ENCODE data around the gene GALR1. TPM values are rescaled to one million over a fixed set of nuclear protein-coding genes. Genes with fewer than 3 reads are reported as not detected.

Gene GALR1
- total RNA-seq, 1 experiment from 2014 or later = 0.11 TPM

- no peak for TF ChIP-seq KAT7 (CRISPR knock-in tag; IDR thresholded peaks at IDR 0.05; ENCODE audit: borderline replicate concordance)
- TF ChIP-seq ERG (CRISPR knock-in tag; IDR thresholded peaks at IDR 0.05) = no peak
- TF ChIP-seq PREB (CRISPR knock-in tag; IDR thresholded peaks at IDR 0.05; ENCODE audit: borderline replicate concordance) = no peak
- TF ChIP-seq JAZF1 (CRISPR knock-in tag; IDR thresholded peaks at IDR 0.05) = no peak
- TF ChIP-seq SP1 (CRISPR knock-in tag; conservative IDR thresholded peaks at IDR 0.05) = no peak
- TF ChIP-seq, protein P1, sequence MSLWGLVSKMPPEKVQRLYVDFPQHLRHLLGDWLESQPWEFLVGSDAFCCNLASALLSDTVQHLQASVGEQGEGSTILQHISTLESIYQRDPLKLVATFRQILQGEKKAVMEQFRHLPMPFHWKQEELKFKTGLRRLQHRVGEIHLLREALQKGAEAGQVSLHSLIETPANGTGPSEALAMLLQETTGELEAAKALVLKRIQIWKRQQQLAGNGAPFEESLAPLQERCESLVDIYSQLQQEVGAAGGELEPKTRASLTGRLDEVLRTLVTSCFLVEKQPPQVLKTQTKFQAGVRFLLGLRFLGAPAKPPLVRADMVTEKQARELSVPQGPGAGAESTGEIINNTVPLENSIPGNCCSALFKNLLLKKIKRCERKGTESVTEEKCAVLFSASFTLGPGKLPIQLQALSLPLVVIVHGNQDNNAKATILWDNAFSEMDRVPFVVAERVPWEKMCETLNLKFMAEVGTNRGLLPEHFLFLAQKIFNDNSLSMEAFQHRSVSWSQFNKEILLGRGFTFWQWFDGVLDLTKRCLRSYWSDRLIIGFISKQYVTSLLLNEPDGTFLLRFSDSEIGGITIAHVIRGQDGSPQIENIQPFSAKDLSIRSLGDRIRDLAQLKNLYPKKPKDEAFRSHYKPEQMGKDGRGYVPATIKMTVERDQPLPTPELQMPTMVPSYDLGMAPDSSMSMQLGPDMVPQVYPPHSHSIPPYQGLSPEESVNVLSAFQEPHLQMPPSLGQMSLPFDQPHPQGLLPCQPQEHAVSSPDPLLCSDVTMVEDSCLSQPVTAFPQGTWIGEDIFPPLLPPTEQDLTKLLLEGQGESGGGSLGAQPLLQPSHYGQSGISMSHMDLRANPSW (CRISPR knock-in tag; conservative IDR thresholded peaks at IDR 0.05; ENCODE audit: low read depth) = no peak
- TF ChIP-seq ESRRA (CRISPR knock-in tag; IDR thresholded peaks at IDR 0.05; ENCODE audit: borderline replicate concordance) = no peak
- no peak for TF ChIP-seq ZNF232 (CRISPR knock-in tag; IDR thresholded peaks at IDR 0.05)
- TF ChIP-seq PRDM15 (CRISPR knock-in tag; IDR thresholded peaks at IDR 0.05) = no peak
- no peak for TF ChIP-seq CDX4 (CRISPR knock-in tag; IDR thresholded peaks at IDR 0.05; ENCODE audit: borderline replicate concordance)
- TF ChIP-seq NR2C2 (CRISPR knock-in tag; IDR thresholded peaks at IDR 0.05) = no peak
- no peak for TF ChIP-seq TEAD4 (CRISPR knock-in tag; IDR thresholded peaks at IDR 0.05)
- TF ChIP-seq, protein P2, sequence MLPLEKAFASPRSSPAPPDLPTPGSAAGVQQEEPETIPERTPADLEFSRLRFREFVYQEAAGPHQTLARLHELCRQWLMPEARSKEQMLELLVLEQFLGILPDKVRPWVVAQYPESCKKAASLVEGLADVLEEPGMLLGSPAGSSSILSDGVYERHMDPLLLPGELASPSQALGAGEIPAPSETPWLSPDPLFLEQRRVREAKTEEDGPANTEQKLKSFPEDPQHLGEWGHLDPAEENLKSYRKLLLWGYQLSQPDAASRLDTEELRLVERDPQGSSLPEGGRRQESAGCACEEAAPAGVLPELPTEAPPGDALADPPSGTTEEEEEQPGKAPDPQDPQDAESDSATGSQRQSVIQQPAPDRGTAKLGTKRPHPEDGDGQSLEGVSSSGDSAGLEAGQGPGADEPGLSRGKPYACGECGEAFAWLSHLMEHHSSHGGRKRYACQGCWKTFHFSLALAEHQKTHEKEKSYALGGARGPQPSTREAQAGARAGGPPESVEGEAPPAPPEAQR (CRISPR knock-in tag; IDR thresholded peaks at IDR 0.05) = no peak
- Mint-ChIP-seq H3K9me3 (peaks cover 29% of the 10 kb centered on the region), H3K36me3 (peaks cover 18% of the 10 kb centered on the region), H3K4me3 (no peak overlapping the region), H3K27ac (no peak overlapping the region), H3K27me3 (ENCODE audit: low read depth) (peaks cover 15% of the 10 kb centered on the region; the same call in 1 of the 2 replicates), H3K4me1 (peaks cover under 1% of the 10 kb centered on the region)
- ChIA-PET CTCF (no interaction called here), POLR2A (no interaction called here)
- ATAC-seq (no peak), DNase-seq (ENCODE audit: low spot score) (no peak)
Measured at GRCh38 chr18:77263466-77263763, 13.8 kb downstream of the GALR1 start.

DNA sequence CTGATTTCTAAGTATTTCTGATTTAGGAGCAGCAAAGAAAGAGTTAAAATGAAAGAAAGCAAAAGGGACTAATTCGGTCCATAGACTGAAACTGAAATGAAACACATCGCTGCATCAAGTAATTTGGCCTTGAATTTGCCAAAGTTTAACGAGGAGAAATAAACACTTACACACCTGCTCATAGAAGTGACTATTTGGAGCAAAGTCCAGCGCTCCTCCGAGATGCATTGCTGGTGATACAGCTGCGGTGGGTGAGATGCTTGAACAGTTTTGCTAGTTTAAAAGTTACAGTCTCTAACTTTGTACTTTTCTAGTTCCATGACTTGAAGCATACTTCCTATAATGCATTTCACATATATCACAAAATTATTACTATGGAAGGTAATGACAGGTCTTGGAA, 18.3 kb downstream of the GALR1 start:
- Mint-ChIP-seq H3K27me3 (ENCODE audit: low read depth) (peaks cover 15% of the 10 kb centered on the region; the same call in 1 of the 2 replicates), H3K27ac (no peak overlapping the region), H3K4me1 (peaks cover 40% of the 10 kb centered on the region), H3K9me3 (peaks cover 20% of the 10 kb centered on the region), H3K4me3 (no peak overlapping the region), H3K36me3 (peaks cover 18% of the 10 kb centered on the region)
- no peak for DNase-seq (ENCODE audit: low spot score)
- ChIA-PET CTCF (no interaction called here), POLR2A (no interaction called here)
- ATAC-seq = no peak
- TF ChIP-seq, protein P3, sequence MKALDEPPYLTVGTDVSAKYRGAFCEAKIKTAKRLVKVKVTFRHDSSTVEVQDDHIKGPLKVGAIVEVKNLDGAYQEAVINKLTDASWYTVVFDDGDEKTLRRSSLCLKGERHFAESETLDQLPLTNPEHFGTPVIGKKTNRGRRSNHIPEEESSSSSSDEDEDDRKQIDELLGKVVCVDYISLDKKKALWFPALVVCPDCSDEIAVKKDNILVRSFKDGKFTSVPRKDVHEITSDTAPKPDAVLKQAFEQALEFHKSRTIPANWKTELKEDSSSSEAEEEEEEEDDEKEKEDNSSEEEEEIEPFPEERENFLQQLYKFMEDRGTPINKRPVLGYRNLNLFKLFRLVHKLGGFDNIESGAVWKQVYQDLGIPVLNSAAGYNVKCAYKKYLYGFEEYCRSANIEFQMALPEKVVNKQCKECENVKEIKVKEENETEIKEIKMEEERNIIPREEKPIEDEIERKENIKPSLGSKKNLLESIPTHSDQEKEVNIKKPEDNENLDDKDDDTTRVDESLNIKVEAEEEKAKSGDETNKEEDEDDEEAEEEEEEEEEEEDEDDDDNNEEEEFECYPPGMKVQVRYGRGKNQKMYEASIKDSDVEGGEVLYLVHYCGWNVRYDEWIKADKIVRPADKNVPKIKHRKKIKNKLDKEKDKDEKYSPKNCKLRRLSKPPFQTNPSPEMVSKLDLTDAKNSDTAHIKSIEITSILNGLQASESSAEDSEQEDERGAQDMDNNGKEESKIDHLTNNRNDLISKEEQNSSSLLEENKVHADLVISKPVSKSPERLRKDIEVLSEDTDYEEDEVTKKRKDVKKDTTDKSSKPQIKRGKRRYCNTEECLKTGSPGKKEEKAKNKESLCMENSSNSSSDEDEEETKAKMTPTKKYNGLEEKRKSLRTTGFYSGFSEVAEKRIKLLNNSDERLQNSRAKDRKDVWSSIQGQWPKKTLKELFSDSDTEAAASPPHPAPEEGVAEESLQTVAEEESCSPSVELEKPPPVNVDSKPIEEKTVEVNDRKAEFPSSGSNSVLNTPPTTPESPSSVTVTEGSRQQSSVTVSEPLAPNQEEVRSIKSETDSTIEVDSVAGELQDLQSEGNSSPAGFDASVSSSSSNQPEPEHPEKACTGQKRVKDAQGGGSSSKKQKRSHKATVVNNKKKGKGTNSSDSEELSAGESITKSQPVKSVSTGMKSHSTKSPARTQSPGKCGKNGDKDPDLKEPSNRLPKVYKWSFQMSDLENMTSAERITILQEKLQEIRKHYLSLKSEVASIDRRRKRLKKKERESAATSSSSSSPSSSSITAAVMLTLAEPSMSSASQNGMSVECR (CRISPR knock-in tag; IDR thresholded peaks at IDR 0.05; ENCODE audit: borderline replicate concordance) = no peak
- TF ChIP-seq ATF3 (CRISPR knock-in tag; conservative IDR thresholded peaks at IDR 0.05) (no peak), GTF2I (CRISPR knock-in tag; conservative IDR thresholded peaks at IDR 0.05) (no peak), JUN (CRISPR knock-in tag; IDR thresholded peaks at IDR 0.05) (no peak)
